ENCODE measurements around the gene TUBB1.

DNA sequence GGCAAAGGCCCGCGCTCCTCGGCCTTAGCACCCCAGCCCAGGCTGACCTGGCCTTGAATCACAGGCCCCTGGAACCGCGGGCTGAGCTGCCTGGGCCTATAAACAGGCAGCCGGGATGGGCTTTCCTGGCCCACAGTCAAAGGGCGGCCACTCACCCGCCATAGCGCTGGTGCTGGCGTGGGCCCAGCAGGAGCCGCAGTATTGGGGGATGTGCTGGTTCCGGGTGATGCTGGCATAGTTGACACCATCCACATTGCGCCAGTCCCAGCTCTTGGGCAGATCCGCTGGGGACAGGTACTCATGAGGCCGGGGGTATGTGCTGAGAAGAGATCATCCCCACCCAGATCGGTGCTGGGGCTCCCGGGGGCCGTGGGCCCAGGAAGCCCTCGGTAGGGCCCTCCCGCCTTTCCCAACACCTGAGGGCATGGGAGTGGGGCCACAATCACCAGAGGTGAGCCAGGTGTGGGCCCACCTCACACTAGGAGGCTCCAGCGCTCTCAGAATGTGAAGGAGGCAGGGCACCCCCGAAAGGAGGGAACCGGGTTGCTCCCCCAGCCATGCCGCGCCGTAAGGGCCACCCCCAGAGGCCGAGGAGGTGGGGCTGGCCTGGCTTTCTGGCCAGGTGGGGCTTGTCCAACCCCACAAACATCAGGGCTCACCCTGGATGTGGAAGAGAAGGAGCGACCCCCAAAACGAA lies 12.9 kb upstream of the TUBB1 start:
- TF ChIP-seq, protein P1, sequence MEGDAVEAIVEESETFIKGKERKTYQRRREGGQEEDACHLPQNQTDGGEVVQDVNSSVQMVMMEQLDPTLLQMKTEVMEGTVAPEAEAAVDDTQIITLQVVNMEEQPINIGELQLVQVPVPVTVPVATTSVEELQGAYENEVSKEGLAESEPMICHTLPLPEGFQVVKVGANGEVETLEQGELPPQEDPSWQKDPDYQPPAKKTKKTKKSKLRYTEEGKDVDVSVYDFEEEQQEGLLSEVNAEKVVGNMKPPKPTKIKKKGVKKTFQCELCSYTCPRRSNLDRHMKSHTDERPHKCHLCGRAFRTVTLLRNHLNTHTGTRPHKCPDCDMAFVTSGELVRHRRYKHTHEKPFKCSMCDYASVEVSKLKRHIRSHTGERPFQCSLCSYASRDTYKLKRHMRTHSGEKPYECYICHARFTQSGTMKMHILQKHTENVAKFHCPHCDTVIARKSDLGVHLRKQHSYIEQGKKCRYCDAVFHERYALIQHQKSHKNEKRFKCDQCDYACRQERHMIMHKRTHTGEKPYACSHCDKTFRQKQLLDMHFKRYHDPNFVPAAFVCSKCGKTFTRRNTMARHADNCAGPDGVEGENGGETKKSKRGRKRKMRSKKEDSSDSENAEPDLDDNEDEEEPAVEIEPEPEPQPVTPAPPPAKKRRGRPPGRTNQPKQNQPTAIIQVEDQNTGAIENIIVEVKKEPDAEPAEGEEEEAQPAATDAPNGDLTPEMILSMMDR (IDR thresholded peaks at IDR 0.05; ENCODE audit: insufficient read depth, low read length): no peak
- TF ChIP-seq POLR2AphosphoS5 (IDR thresholded peaks at IDR 0.05; ENCODE audit: low read depth): no peak

All from HL-60 (cell line).